GM13977 (cell line): Measurements from ENCODE around the gene CTTNBP2.

Experiments
- DNase-seq: peaks from one replicate; pipeline ENCODE4 v3.0.0; 2012; ENCODE audit warnings: low spot score
- in situ Hi-C: fragments of 300-500 bp; cut with MboI; formaldehyde crosslinking; loops from one replicate; pipeline ENCODE4 v1.12.0; 2022; ENCODE audit warnings: low sequenced_read_pairs, low pct_unique_long_range_greater_than_20kb, mixed read lengths, inconsistent platforms; ENCODE audit not compliant: unreplicated experiment
- TF ChIP-seq, protein P1 (sequence below): IDR thresholded peaks from 2 replicates; pipeline ENCODE4 v1.5.1; 2012; ENCODE audit warnings: mild to moderate bottlenecking, control low read depth; ENCODE audit not compliant: insufficient read depth; ENCODE audit errors: extremely low read depth, missing control alignments

The CTTNBP2 gene, protein sequence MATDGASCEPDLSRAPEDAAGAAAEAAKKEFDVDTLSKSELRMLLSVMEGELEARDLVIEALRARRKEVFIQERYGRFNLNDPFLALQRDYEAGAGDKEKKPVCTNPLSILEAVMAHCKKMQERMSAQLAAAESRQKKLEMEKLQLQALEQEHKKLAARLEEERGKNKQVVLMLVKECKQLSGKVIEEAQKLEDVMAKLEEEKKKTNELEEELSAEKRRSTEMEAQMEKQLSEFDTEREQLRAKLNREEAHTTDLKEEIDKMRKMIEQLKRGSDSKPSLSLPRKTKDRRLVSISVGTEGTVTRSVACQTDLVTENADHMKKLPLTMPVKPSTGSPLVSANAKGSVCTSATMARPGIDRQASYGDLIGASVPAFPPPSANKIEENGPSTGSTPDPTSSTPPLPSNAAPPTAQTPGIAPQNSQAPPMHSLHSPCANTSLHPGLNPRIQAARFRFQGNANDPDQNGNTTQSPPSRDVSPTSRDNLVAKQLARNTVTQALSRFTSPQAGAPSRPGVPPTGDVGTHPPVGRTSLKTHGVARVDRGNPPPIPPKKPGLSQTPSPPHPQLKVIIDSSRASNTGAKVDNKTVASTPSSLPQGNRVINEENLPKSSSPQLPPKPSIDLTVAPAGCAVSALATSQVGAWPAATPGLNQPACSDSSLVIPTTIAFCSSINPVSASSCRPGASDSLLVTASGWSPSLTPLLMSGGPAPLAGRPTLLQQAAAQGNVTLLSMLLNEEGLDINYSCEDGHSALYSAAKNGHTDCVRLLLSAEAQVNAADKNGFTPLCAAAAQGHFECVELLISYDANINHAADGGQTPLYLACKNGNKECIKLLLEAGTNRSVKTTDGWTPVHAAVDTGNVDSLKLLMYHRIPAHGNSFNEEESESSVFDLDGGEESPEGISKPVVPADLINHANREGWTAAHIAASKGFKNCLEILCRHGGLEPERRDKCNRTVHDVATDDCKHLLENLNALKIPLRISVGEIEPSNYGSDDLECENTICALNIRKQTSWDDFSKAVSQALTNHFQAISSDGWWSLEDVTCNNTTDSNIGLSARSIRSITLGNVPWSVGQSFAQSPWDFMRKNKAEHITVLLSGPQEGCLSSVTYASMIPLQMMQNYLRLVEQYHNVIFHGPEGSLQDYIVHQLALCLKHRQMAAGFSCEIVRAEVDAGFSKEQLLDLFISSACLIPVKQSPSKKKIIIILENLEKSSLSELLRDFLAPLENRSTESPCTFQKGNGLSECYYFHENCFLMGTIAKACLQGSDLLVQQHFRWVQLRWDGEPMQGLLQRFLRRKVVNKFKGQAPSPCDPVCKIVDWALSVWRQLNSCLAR (N-terminal part only)

DNA sequence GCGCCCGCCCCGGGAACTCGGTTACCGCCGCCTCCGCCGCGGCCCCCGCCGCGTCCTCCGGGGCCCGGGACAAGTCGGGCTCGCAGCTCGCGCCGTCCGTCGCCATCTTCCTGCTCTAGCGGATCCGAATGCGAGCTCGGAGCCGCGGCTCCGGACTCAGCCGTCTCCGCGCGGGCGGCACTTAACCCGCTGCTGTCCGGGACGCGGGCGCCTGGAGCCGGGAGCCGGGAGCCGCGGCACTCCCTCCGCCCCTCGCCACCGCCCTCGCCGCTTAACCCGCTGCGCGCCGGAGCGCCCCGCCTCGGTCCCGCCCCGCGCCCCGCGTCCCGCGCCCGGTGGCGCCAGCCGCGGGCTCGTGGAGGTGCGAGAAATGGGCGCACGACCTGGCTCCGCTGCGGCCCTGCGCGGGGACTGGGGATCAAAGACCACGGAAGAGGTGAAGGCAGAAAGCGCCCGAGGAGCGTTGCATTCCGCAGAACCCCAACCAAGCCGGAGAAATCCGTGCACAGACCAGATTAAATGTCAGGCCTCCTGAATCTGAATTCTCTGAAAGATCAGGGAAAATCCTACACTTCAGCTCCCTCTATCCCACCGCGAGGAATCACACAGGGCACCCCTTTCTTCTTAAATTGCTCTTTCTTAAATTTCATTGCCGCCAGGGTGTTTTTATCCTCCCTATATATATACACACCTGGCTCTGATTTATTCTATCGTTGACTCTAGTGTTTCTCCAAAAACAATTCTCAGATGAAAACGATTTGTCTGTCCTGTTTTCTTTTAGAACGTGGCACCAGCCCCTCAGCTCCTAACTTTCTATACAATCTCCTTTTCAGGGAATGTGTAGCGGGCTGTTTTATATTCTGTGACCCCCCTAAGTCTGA is at the start of gene CTTNBP2:
Gene CTTNBP2 (minus strand): TSS at position 132 of the 881 bp plus-strand sequence. CDS start 26 bp downstream, at position 106.
- peak; percentile 25 for DNase-seq
- in situ Hi-C loops = no loop called here
- TF ChIP-seq, protein P1, sequence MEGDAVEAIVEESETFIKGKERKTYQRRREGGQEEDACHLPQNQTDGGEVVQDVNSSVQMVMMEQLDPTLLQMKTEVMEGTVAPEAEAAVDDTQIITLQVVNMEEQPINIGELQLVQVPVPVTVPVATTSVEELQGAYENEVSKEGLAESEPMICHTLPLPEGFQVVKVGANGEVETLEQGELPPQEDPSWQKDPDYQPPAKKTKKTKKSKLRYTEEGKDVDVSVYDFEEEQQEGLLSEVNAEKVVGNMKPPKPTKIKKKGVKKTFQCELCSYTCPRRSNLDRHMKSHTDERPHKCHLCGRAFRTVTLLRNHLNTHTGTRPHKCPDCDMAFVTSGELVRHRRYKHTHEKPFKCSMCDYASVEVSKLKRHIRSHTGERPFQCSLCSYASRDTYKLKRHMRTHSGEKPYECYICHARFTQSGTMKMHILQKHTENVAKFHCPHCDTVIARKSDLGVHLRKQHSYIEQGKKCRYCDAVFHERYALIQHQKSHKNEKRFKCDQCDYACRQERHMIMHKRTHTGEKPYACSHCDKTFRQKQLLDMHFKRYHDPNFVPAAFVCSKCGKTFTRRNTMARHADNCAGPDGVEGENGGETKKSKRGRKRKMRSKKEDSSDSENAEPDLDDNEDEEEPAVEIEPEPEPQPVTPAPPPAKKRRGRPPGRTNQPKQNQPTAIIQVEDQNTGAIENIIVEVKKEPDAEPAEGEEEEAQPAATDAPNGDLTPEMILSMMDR = no peak

DNA sequence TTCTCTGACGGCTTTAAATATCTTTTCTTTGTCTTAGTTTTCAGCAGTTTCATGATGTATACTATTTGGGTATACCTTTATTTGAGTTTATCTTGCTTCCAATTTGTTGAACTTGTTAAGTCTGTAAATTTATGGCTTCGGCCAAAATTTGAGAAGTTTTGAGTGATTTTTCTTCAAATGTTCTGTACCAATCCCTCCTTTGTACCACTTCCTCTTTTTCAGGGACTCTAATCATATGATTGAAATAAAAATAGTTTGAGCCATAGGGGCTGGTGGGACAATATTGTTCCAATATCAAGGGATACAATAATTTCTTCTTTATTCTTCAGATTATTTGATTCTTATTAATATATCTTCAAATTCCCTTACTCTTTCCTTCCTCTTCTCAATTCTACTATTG is 43.1 kb upstream of the CTTNBP2 start:
- no peak for DNase-seq
- in situ Hi-C loops = no loop called here
- TF ChIP-seq, protein P1 = no peak

DNA sequence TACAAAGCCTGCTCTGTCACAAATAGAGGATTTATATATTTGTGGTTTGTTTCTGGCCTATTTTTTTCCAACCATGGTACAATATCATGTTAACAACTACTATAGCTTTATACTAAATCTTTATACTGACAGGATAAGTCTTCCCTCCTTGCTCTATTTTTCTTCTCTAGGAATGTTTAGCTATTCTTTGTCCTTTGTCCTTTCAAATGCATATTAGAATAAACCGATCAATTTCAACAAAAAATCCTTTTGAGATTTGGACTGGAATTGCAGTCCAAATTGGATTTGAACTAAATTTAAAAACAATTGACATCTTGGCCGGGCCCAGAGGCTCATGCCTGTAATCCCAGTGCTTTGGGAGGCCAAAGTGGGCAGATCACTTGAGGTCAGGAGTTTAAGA is 39.2 kb upstream of the CTTNBP2 start:
- DNase-seq = no peak
- in situ Hi-C loops = no loop called here
- TF ChIP-seq, protein P1 = no peak

DNA sequence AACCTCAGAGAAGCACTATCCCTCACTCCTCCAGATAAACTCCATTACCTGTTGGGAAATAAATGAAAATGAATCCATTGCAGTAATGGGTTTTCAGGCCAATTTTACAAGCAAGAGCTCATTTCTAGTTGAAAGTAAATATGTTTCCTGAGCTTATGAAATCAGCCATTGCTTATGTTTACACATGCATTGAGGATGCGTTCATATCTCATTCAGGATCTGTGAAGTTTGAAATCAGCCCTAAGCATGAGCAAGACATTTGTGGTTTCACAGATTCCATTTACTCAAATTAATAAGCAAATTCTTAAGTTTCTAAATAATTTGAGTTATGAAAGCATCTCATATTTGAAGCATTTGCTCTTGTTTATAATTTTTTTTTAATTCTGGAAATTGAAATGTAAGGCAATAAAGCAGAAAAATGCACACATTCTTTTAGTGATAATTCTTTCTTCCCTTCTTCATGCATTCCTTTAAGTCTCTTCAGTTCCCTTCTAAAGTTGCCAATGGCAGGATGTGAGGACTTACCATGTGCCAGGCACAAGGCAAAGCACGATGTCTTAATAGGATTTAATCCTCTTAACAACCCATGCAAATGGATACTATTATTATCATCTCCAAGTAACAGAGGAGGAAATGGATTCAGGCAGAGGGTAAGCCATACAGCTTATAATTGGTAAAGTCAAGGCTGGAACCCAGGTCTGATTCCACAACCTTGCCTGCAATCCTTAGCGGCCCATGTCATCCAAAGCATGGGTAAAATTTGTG is 35.0 kb upstream of the CTTNBP2 start:
- TF ChIP-seq, protein P1 = no peak
- in situ Hi-C loops = no loop called here
- DNase-seq = no peak

DNA sequence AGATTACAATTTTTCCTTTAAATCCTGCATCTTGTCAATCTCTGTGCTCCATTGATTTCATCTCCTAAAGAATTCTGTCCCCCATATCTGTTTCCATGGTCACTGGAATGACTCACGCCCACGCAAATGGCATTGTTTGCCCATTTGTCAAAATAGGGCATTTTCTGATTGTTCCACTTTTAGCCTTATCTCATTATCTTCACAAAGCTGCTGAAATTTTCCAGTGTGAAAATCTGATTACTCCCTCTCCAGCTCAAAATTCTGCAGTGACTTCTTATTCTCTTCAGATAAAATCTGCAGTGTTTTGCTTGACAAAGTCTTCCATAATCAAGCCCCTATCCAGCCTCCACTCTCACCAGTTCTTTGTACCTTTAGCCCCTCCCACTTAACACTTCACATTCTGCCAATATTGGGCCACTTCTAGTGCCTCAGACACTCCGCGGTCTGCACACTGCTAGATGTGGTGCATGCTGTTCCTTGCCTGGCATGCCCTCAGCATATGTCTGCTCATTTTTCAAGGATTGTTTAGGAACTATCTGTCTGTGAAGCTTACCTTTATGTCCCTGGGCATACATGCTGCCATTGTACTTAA is 33.9 kb upstream of the CTTNBP2 start:
- no peak for DNase-seq
- in situ Hi-C loops = no loop called here
- TF ChIP-seq, protein P1 = no peak
